Progenitor cell of endocrine pancreas (in vitro differentiated cells): ENCODE measurements around the gene RHOV. TPM values are rescaled to one million over a fixed set of nuclear protein-coding genes. Genes with fewer than 3 reads are reported as not detected.

Source experiments
- DNase-seq: peaks from one replicate; pipeline ENCODE4 v3.0.0; 2021; ENCODE audit warnings: low spot score; ENCODE audit not compliant: unreplicated experiment
- H3K27ac Mint-ChIP-seq: 2 replicates; pipeline ENCODE4 v1.8.0; 2021; ENCODE audit warnings: mild to moderate bottlenecking, moderate library complexity, mixed read lengths
- H3K27me3 Mint-ChIP-seq: 2 replicates; pipeline ENCODE4 v1.8.0; 2021; ENCODE audit warnings: mixed read lengths
- H3K36me3 Mint-ChIP-seq: 2 replicates; pipeline ENCODE4 v1.8.0; 2022; ENCODE audit warnings: mixed read lengths; ENCODE audit not compliant: insufficient read depth
- H3K4me1 Mint-ChIP-seq: 2 replicates; pipeline ENCODE4 v1.8.0; 2021; ENCODE audit warnings: low read depth, mixed read lengths
- H3K4me3 Mint-ChIP-seq: 2 replicates; pipeline ENCODE4 v1.8.0; 2021; ENCODE audit warnings: low read depth, mild to moderate bottlenecking, moderate library complexity, mixed read lengths
- H3K9me3 Mint-ChIP-seq: 2 replicates; pipeline ENCODE4 v1.8.0; 2021; ENCODE audit warnings: low read depth, mixed read lengths
- CTCF ChIP-seq: fragments of 200-600 bp; sonication (generic); IDR thresholded peaks from one replicate; pipeline ENCODE4 v1.5.0; 2021; ENCODE audit warnings: antibody characterized with exemption, mild to moderate bottlenecking; ENCODE audit not compliant: unreplicated experiment
- total RNA-seq: library from RNA; stranded (reverse); gene quantifications from 2 replicates; pipeline ENCODE4 v1.2.1, GENCODE V29; 2021

The RHOV gene
- total RNA-seq, 1 donor from 2014 or later, result 5.1 TPM

GRCh38 chr15:40831861-40832260 is 42.2 kb downstream of the RHOV start:
- H3K27ac Mint-ChIP-seq, result no peak overlapping the region
- no peak overlapping the region for H3K4me3 Mint-ChIP-seq
- no peak for TF ChIP-seq CTCF
- peaks cover 5% of the 10 kb centered on the region for H3K4me1 Mint-ChIP-seq
- peaks cover 11% of the 10 kb centered on the region for H3K36me3 Mint-ChIP-seq
- no peaks in the 10 kb centered on the region for H3K27me3 Mint-ChIP-seq
- no peaks in the 10 kb centered on the region for H3K9me3 Mint-ChIP-seq
- DNase-seq, result no peak

- H3K27ac Mint-ChIP-seq, result peak overlapping the region; percentile 37
Measured at GRCh38 chr15:40830884-40831283, 43.1 kb downstream of the RHOV start.

GRCh38 chr15:40829115-40829514 is 44.9 kb downstream of the RHOV start:
- Mint-ChIP-seq H3K4me3 (no peak overlapping the region), H3K9me3 (no peaks in the 10 kb centered on the region), H3K4me1 (peaks cover 9% of the 10 kb centered on the region), H3K27ac (peak overlapping the region; percentile 20), H3K36me3 (peaks cover 8% of the 10 kb centered on the region), H3K27me3 (no peaks in the 10 kb centered on the region)
- TF ChIP-seq CTCF, result no peak
- DNase-seq, result no peak

More at GRCh38 chr15:40830884-40831283, 43.1 kb downstream of the RHOV start:
- H3K9me3 Mint-ChIP-seq, result no peaks in the 10 kb centered on the region
- H3K27me3 Mint-ChIP-seq, result no peaks in the 10 kb centered on the region
- peaks cover 11% of the 10 kb centered on the region for H3K36me3 Mint-ChIP-seq
- H3K4me3 Mint-ChIP-seq, result no peak overlapping the region
- no peak for TF ChIP-seq CTCF
- DNase-seq, result no peak
- peaks cover 5% of the 10 kb centered on the region for H3K4me1 Mint-ChIP-seq

GRCh38 chr15:40828447-40829036 is 45.5 kb downstream of the RHOV start, which contains the start of gene PPP1R14D:
TSS of gene PPP1R14D (minus strand) at chr15:40828708. CDS start at chr15:40828641, 67 bp downstream.
- Mint-ChIP-seq H3K27me3 (no peaks in the 10 kb centered on the region), H3K27ac (peak within 1 kb of the TSS; percentile 20), H3K36me3 (peaks cover 8% of the 10 kb centered on the region), H3K4me3 (no peak within 1 kb of the TSS), H3K4me1 (peaks cover 11% of the 10 kb centered on the region), H3K9me3 (no peaks in the 10 kb centered on the region)
- no peak for TF ChIP-seq CTCF
- DNase-seq, result no peak

- no peak overlapping the region for H3K4me3 Mint-ChIP-seq
- H3K36me3 Mint-ChIP-seq, result peaks cover under 1% of the 10 kb centered on the region
- DNase-seq, result no peak
- no peaks in the 10 kb centered on the region for H3K27me3 Mint-ChIP-seq
- no peak overlapping the region for H3K27ac Mint-ChIP-seq
- H3K9me3 Mint-ChIP-seq, result no peaks in the 10 kb centered on the region
- no peak for TF ChIP-seq CTCF
- H3K4me1 Mint-ChIP-seq, result peaks cover 11% of the 10 kb centered on the region
Measured at GRCh38 chr15:40826423-40827075, 47.5 kb downstream of the RHOV start.
